ENCODE measurements around the gene TBX3.

DNA sequence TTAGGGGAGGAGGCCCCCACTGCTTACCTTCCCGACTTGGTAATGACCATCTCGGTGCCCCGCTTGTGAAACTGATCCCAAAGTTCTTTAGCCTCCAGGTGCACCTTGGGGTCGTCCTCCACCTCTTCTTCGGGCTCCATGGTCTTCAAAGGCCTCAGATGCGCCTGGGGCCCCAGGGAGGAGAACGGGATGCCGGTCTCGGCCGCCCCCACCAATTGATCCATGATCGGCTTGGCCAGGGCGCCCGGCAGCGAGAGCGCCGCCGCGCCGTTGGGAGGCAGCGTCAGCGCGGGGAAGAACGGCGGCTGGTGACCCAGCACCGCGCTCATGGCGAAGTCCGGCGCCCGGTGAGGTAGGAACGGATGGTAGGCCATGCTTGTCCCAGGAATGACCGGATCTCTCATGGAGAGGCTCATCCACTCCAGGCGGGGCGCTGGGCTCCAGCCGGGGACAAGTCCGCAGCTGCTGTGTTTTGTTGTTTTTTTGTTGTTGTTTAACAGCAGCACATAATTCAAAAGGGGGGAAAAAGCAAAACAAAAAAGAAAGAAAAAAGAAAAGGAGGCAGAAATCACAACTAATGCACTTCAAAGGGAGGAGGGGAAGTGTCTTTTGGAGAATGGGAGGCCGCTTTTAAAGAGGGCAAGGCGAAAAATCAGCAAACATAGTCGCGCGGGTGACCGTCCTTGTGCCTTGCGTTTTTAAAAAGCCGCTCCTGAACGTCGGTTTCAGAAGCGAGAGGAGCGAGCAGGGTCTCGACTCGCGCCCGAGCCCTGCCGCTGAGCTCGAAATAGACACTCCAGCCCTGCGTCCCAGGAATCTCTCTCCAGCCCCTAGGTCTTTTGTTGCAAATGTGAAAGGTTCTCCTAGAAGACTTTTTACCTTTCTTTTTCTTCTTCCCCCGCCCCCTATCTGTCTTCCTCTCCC is 928 bp downstream of the TBX3 start:
- TF ChIP-seq JUND (IDR thresholded peaks at IDR 0.05) (no peak), RAD21 (IDR thresholded peaks at IDR 0.05; ENCODE audit: low read length) (peak; percentile 24; the same call in 1 of the 2 replicates), POLR2AphosphoS5 (IDR thresholded peaks at IDR 0.05; ENCODE audit: low read depth, low read length) (no peak), TEAD4 (IDR thresholded peaks at IDR 0.05; ENCODE audit: borderline replicate concordance, insufficient read depth) (no peak)
- TF ChIP-seq, protein P1, sequence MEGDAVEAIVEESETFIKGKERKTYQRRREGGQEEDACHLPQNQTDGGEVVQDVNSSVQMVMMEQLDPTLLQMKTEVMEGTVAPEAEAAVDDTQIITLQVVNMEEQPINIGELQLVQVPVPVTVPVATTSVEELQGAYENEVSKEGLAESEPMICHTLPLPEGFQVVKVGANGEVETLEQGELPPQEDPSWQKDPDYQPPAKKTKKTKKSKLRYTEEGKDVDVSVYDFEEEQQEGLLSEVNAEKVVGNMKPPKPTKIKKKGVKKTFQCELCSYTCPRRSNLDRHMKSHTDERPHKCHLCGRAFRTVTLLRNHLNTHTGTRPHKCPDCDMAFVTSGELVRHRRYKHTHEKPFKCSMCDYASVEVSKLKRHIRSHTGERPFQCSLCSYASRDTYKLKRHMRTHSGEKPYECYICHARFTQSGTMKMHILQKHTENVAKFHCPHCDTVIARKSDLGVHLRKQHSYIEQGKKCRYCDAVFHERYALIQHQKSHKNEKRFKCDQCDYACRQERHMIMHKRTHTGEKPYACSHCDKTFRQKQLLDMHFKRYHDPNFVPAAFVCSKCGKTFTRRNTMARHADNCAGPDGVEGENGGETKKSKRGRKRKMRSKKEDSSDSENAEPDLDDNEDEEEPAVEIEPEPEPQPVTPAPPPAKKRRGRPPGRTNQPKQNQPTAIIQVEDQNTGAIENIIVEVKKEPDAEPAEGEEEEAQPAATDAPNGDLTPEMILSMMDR (IDR thresholded peaks at IDR 0.05), result no peak
- TF ChIP-seq, protein P2, sequence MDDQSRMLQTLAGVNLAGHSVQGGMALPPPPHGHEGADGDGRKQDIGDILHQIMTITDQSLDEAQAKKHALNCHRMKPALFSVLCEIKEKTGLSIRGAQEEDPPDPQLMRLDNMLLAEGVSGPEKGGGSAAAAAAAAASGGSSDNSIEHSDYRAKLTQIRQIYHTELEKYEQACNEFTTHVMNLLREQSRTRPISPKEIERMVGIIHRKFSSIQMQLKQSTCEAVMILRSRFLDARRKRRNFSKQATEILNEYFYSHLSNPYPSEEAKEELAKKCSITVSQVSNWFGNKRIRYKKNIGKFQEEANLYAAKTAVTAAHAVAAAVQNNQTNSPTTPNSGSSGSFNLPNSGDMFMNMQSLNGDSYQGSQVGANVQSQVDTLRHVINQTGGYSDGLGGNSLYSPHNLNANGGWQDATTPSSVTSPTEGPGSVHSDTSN (IDR thresholded peaks at IDR 0.05), result no peak
